Astrocyte (in vitro differentiated cells and primary cell): ENCODE data around the gene STX10. TPM values are rescaled to one million over a fixed set of nuclear protein-coding genes. Genes with fewer than 3 reads are reported as not detected.

Experiments
- DNase-seq: peaks from one replicate; pipeline ENCODE4 v3.0.0-alpha.2; 2010; ENCODE audit warnings: low read depth
- FAIRE-seq: peaks from 2 replicates; lab custom pipeline; 2011; peaks lifted over from hg19 to GRCh38; lab: Jason Lieb, UNC
- H2AFZ ChIP-seq: 2 replicates; pipeline ENCODE4 v1.6.0; 2012; ENCODE audit warnings: low read depth, low read length, inconsistent platforms
- H3K27ac ChIP-seq: 2 replicates; pipeline ENCODE4 v1.5.1; 2011; ENCODE audit warnings: low read depth, low read length, inconsistent platforms
- H3K27me3 ChIP-seq: 2 replicates; pipeline ENCODE4 v1.6.0; 2011; ENCODE audit warnings: low read length, inconsistent platforms; ENCODE audit not compliant: insufficient read depth
- H3K36me3 ChIP-seq: 2 replicates; pipeline ENCODE4 v1.5.1; 2011; ENCODE audit warnings: low read length, inconsistent platforms; ENCODE audit not compliant: insufficient read depth
- H3K4me1 ChIP-seq: 2 replicates; pipeline ENCODE4 v1.5.1; 2011; ENCODE audit warnings: low read length, inconsistent platforms; ENCODE audit not compliant: insufficient read depth
- H3K4me2 ChIP-seq: 2 replicates; pipeline ENCODE4 v1.6.0; 2012; ENCODE audit warnings: low read length, inconsistent platforms
- H3K4me3 ChIP-seq: 2 replicates; pipeline ENCODE4 v1.5.1; 2011; ENCODE audit warnings: low read depth, mild to moderate bottlenecking, low read length, inconsistent platforms; ENCODE audit not compliant: insufficient read depth
- H3K79me2 ChIP-seq: 2 replicates; pipeline ENCODE4 v1.6.0; 2012; ENCODE audit warnings: mild to moderate bottlenecking, low read length, inconsistent platforms; ENCODE audit not compliant: insufficient read depth
- H3K9ac ChIP-seq: 2 replicates; pipeline ENCODE4 v1.6.0; 2012; ENCODE audit warnings: mild to moderate bottlenecking, low read length, inconsistent platforms
- H3K9me3 ChIP-seq: 2 replicates; pipeline ENCODE4 v1.5.1; 2012; ENCODE audit warnings: low read depth, mild to moderate bottlenecking, low read length, inconsistent platforms; ENCODE audit not compliant: insufficient read depth
- H4K20me1 ChIP-seq: 2 replicates; pipeline ENCODE4 v1.6.0; 2012; ENCODE audit warnings: low read length, inconsistent platforms; ENCODE audit not compliant: insufficient read depth
- H3K27ac Mint-ChIP-seq: one replicate; pipeline ENCODE4 v1.8.0; 2021; ENCODE audit warnings: mild to moderate bottlenecking, mixed read lengths; ENCODE audit not compliant: unreplicated experiment
- H3K27me3 Mint-ChIP-seq: one replicate; pipeline ENCODE4 v1.8.0; 2021; ENCODE audit warnings: low read depth, mixed read lengths; ENCODE audit not compliant: unreplicated experiment
- H3K36me3 Mint-ChIP-seq: one replicate; pipeline ENCODE4 v1.8.0; 2021; ENCODE audit warnings: low read depth, mixed read lengths; ENCODE audit not compliant: unreplicated experiment
- H3K4me1 Mint-ChIP-seq: one replicate; pipeline ENCODE4 v1.8.0; 2021; ENCODE audit warnings: low read depth, mixed read lengths; ENCODE audit not compliant: unreplicated experiment
- H3K4me3 Mint-ChIP-seq: one replicate; pipeline ENCODE4 v1.8.0; 2021; ENCODE audit warnings: mild to moderate bottlenecking, moderate library complexity, mixed read lengths; ENCODE audit not compliant: unreplicated experiment
- H3K9me3 Mint-ChIP-seq: one replicate; pipeline ENCODE4 v1.8.0; 2021; ENCODE audit warnings: mild to moderate bottlenecking, mixed read lengths; ENCODE audit not compliant: unreplicated experiment
- CTCF ChIP-seq: IDR thresholded peaks from 2 replicates; pipeline ENCODE4 v1.5.1; 2011; ENCODE audit warnings: low read depth, mild to moderate bottlenecking, inconsistent platforms, low read length, moderate library complexity; ENCODE audit not compliant: insufficient read depth
- EZH2 ChIP-seq: IDR thresholded peaks from 2 replicates; pipeline ENCODE4 v1.6.1; 2012; ENCODE audit warnings: mild to moderate bottlenecking, low read length, inconsistent platforms; ENCODE audit not compliant: insufficient read depth
- total RNA-seq: library from RNA; stranded (reverse); gene quantifications from 2 replicates; pipeline ENCODE4 v1.2.1, GENCODE V29; 2021

Gene STX10
- total RNA-seq, 1 donor from 2014 or later, result 39.7 TPM

- Histone ChIP-seq H4K20me1 (no peaks in the 10 kb centered on the region), H3K27me3 (no peaks in the 10 kb centered on the region), H3K4me1 (peaks cover 19% of the 10 kb centered on the region), H3K9me3 (no peaks in the 10 kb centered on the region), H3K9ac (no peak overlapping the region), H3K4me3 (no peak overlapping the region), H3K4me2 (no peak overlapping the region), H3K27ac (no peak overlapping the region), H3K79me2 (peaks cover 23% of the 10 kb centered on the region), H3K36me3 (peaks cover 9% of the 10 kb centered on the region), H2AFZ (no peak overlapping the region)
- no peak for TF ChIP-seq CTCF
- no peak for TF ChIP-seq EZH2
- peaks cover 10% of the 10 kb centered on the region for H3K4me1 Mint-ChIP-seq
- no peaks in the 10 kb centered on the region for H3K9me3 Mint-ChIP-seq
- peaks cover 2% of the 10 kb centered on the region for H3K36me3 Mint-ChIP-seq
- DNase-seq (no peak), FAIRE-seq (no peak)
- no peak overlapping the region for H3K27ac Mint-ChIP-seq
- no peak overlapping the region for H3K4me3 Mint-ChIP-seq
- H3K27me3 Mint-ChIP-seq, result no peaks in the 10 kb centered on the region
Measured at GRCh38 chr19:13112555-13112954, 37.6 kb downstream of the STX10 start.

- no peak for FAIRE-seq
- Mint-ChIP-seq H3K27me3 (no peaks in the 10 kb centered on the region), H3K9me3 (no peaks in the 10 kb centered on the region), H3K27ac (no peak overlapping the region), H3K4me1 (peaks cover 1% of the 10 kb centered on the region), H3K4me3 (no peak overlapping the region), H3K36me3 (peaks cover 3% of the 10 kb centered on the region)
- H3K9ac ChIP-seq, result no peak overlapping the region
- H4K20me1 ChIP-seq, result no peaks in the 10 kb centered on the region
- H3K36me3 ChIP-seq, result peaks cover 10% of the 10 kb centered on the region
- peaks cover 3% of the 10 kb centered on the region for H3K4me1 ChIP-seq
- H3K27me3 ChIP-seq, result no peaks in the 10 kb centered on the region
- H3K79me2 ChIP-seq, result peaks cover 9% of the 10 kb centered on the region
- TF ChIP-seq CTCF (no peak), EZH2 (no peak)
- H2AFZ ChIP-seq, result no peak overlapping the region
- H3K27ac ChIP-seq, result no peak overlapping the region
- H3K4me3 ChIP-seq, result no peak overlapping the region
- H3K4me2 ChIP-seq, result no peak overlapping the region
- DNase-seq, result no peak
- H3K9me3 ChIP-seq, result no peaks in the 10 kb centered on the region
Measured at GRCh38 chr19:13110099-13110610, 40.0 kb downstream of the STX10 start.

- Histone ChIP-seq H3K9ac (no peak overlapping the region), H4K20me1 (no peaks in the 10 kb centered on the region), H3K36me3 (peaks cover 10% of the 10 kb centered on the region), H3K27me3 (no peaks in the 10 kb centered on the region), H3K4me1 (no peaks in the 10 kb centered on the region), H3K27ac (no peak overlapping the region), H3K4me2 (no peak overlapping the region), H2AFZ (no peak overlapping the region), H3K79me2 (peaks cover 3% of the 10 kb centered on the region), H3K4me3 (no peak overlapping the region), H3K9me3 (no peaks in the 10 kb centered on the region)
- H3K9me3 Mint-ChIP-seq, result no peaks in the 10 kb centered on the region
- H3K27ac Mint-ChIP-seq, result no peak overlapping the region
- H3K36me3 Mint-ChIP-seq, result peaks cover 5% of the 10 kb centered on the region
- no peaks in the 10 kb centered on the region for H3K4me1 Mint-ChIP-seq
- DNase-seq, result no peak
- no peak overlapping the region for H3K4me3 Mint-ChIP-seq
- FAIRE-seq, result no peak
- no peak for TF ChIP-seq EZH2
- no peak for TF ChIP-seq CTCF
- H3K27me3 Mint-ChIP-seq, result no peaks in the 10 kb centered on the region
Measured at GRCh38 chr19:13109361-13110098, 40.6 kb downstream of the STX10 start.
